ENCODE data around the gene TIMM44. TPM values are rescaled to one million over a fixed set of nuclear protein-coding genes. Genes with fewer than 3 reads are reported as not detected.

The TIMM44 gene
- polyA plus RNA-seq, 1 donor (not counting 4 experiments of a cell fraction or from before 2014, with no cell fraction given): 34.8 TPM

DNA sequence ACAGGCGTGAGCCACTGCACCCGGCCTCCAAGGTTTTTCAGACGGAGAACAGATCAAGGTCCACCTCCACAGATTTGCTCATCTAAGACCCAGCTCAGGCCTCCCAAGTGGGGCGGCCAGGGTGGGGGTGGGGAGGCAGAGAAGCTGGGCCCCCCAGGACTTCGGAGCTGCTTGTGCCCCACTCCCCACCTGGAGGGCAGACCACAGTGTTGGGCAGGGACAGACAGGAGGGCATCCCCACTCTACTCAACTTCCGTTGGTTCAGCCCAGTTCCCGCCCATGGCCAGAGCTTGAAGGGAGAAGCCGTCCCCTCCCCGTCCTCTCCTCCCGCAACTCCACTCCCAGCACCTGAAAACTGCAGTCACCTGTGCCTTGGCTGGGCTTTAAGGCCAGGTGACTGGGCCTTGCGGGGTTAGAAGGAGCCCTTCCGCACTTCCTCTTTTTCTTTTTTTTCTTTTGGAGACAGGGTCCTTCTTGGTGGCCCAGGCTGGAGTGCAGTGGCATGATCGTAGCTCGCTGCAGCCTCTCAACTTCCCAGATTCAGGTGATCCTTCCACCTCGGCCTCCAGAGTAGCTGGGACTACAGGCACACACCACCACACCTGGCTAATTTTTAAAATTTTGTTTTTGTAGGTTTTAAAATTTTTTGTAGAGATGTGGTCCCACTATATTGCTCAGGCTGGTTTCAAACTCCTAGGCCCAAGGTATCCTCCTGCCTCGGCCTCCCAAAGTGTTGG, 55.9 kb downstream of the TIMM44 start:
- peaks cover 14% of the 10 kb centered on the region for H3K79me2 ChIP-seq (ENCODE audit: control insufficient read depth, insufficient read depth, low read length)
- H3K4me1 ChIP-seq (ENCODE audit: control insufficient read depth, extremely low read depth, insufficient read depth, low read length): peaks cover 10% of the 10 kb centered on the region
- H3K9me1 ChIP-seq (ENCODE audit: control insufficient read depth, extremely low read depth, insufficient read depth, low read length): no peaks in the 10 kb centered on the region
- FAIRE-seq (no peak), DNase-seq (ENCODE audit: low read depth, low spot score) (no peak)
- dilution Hi-C loops (cut with MboI; ENCODE audit: extremely low pct_ligation_motif_present, low sequenced_read_pairs): no loop called here
- no peaks in the 10 kb centered on the region for H4K20me1 ChIP-seq (ENCODE audit: control insufficient read depth, extremely low read depth, insufficient read depth, low read length)
- no peaks in the 10 kb centered on the region for H3K27me3 ChIP-seq (ENCODE audit: control insufficient read depth, extremely low read depth, insufficient read depth, low read length)
- peak overlapping the region; percentile 88 for H3K9ac ChIP-seq (ENCODE audit: control insufficient read depth, extremely low read depth, insufficient read depth, low read length)
- no peak overlapping the region for H3K4me3 ChIP-seq (ENCODE audit: control insufficient read depth in 2 of 3, extremely low read depth in 1 of 3, insufficient read depth in 2 of 3, low read depth in 1 of 3, low read length in 3 of 3)
- H3K4me2 ChIP-seq (ENCODE audit: control insufficient read depth, extremely low read depth, insufficient read depth, low read depth, low read length): peak overlapping the region; percentile 98
- TF ChIP-seq EZH2 (IDR thresholded peaks at IDR 0.05; ENCODE audit: low read length): no peak
- TF ChIP-seq, protein P1, sequence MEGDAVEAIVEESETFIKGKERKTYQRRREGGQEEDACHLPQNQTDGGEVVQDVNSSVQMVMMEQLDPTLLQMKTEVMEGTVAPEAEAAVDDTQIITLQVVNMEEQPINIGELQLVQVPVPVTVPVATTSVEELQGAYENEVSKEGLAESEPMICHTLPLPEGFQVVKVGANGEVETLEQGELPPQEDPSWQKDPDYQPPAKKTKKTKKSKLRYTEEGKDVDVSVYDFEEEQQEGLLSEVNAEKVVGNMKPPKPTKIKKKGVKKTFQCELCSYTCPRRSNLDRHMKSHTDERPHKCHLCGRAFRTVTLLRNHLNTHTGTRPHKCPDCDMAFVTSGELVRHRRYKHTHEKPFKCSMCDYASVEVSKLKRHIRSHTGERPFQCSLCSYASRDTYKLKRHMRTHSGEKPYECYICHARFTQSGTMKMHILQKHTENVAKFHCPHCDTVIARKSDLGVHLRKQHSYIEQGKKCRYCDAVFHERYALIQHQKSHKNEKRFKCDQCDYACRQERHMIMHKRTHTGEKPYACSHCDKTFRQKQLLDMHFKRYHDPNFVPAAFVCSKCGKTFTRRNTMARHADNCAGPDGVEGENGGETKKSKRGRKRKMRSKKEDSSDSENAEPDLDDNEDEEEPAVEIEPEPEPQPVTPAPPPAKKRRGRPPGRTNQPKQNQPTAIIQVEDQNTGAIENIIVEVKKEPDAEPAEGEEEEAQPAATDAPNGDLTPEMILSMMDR (optimal IDR thresholded peaks at IDR 0.05 in 1 of 3, IDR thresholded peaks at IDR 0.05 in 1 of 3, conservative IDR thresholded peaks at IDR 0.05 in 1 of 3; ENCODE audit: extremely low read depth in 1 of 3, insufficient read depth in 2 of 3, low read length in 3 of 3): no peak
- peaks cover 0 to 2% of the 10 kb centered on the region in 2 experiments for H3K36me3 ChIP-seq (ENCODE audit: control insufficient read depth in 2 of 2, extremely low read depth in 1 of 2, insufficient read depth in 2 of 2, low read length in 2 of 2)
- no peak overlapping the region for H3K27ac ChIP-seq (ENCODE audit: control insufficient read depth, insufficient read depth, low read length)
- H3K9me3 ChIP-seq (ENCODE audit: control insufficient read depth, low read depth, low read length): no peaks in the 10 kb centered on the region
- no peak overlapping the region for H2AFZ ChIP-seq (ENCODE audit: control insufficient read depth, low read length)

DNA sequence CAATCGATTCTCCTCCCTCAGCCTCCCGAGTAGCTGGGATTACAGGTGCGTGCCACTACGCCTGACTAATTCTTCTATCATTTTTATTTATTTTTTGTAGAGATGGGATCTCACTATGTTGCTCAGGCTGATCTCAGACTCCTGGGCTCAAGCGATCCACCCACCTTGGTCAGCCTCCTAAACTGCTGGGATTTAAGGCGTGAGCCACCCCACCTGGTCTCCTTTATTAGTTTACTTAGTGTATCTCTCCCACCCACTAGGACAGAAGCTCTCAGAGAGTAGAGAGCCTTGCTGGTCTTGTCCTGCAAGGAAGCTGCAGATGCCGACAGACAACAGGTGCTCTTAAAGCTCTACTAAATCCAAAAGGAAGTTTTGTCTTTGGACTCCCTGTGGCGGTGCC, 57.6 kb downstream of the TIMM44 start:
- H4K20me1 ChIP-seq (ENCODE audit: control insufficient read depth, extremely low read depth, insufficient read depth, low read length): no peaks in the 10 kb centered on the region
- H3K4me3 ChIP-seq (ENCODE audit: control insufficient read depth in 2 of 3, extremely low read depth in 1 of 3, insufficient read depth in 2 of 3, low read depth in 1 of 3, low read length in 3 of 3): no peak overlapping the region
- no peak overlapping the region for H3K27ac ChIP-seq (ENCODE audit: control insufficient read depth, insufficient read depth, low read length)
- no peak overlapping the region for H3K9ac ChIP-seq (ENCODE audit: control insufficient read depth, extremely low read depth, insufficient read depth, low read length)
- peaks cover 0 to 2% of the 10 kb centered on the region in 2 experiments for H3K36me3 ChIP-seq (ENCODE audit: control insufficient read depth in 2 of 2, extremely low read depth in 1 of 2, insufficient read depth in 2 of 2, low read length in 2 of 2)
- peaks cover 9% of the 10 kb centered on the region for H3K79me2 ChIP-seq (ENCODE audit: control insufficient read depth, insufficient read depth, low read length)
- H3K4me2 ChIP-seq (ENCODE audit: control insufficient read depth, extremely low read depth, insufficient read depth, low read depth, low read length): no peak overlapping the region
- no peaks in the 10 kb centered on the region for H3K27me3 ChIP-seq (ENCODE audit: control insufficient read depth, extremely low read depth, insufficient read depth, low read length)
- no peaks in the 10 kb centered on the region for H3K9me3 ChIP-seq (ENCODE audit: control insufficient read depth, low read depth, low read length)
- DNase-seq (ENCODE audit: low read depth, low spot score): no peak
- H3K9me1 ChIP-seq (ENCODE audit: control insufficient read depth, extremely low read depth, insufficient read depth, low read length): no peaks in the 10 kb centered on the region
- dilution Hi-C loops (cut with MboI; ENCODE audit: extremely low pct_ligation_motif_present, low sequenced_read_pairs): no loop called here
- no peak overlapping the region for H2AFZ ChIP-seq (ENCODE audit: control insufficient read depth, low read length)
- H3K4me1 ChIP-seq (ENCODE audit: control insufficient read depth, extremely low read depth, insufficient read depth, low read length): peaks cover 10% of the 10 kb centered on the region
- TF ChIP-seq, protein P1 (optimal IDR thresholded peaks at IDR 0.05 in 1 of 3, IDR thresholded peaks at IDR 0.05 in 1 of 3, conservative IDR thresholded peaks at IDR 0.05 in 1 of 3; ENCODE audit: extremely low read depth in 1 of 3, insufficient read depth in 2 of 3, low read length in 3 of 3): no peak
- no peak for TF ChIP-seq EZH2 (IDR thresholded peaks at IDR 0.05; ENCODE audit: low read length)
- no peak for FAIRE-seq
